ENCODE data around the gene NPB. TPM values are rescaled to one million over a fixed set of nuclear protein-coding genes. Genes with fewer than 3 reads are reported as not detected.

NPB gene
- total RNA-seq, 1 donor from 2014 or later = 0.58 TPM

DNA sequence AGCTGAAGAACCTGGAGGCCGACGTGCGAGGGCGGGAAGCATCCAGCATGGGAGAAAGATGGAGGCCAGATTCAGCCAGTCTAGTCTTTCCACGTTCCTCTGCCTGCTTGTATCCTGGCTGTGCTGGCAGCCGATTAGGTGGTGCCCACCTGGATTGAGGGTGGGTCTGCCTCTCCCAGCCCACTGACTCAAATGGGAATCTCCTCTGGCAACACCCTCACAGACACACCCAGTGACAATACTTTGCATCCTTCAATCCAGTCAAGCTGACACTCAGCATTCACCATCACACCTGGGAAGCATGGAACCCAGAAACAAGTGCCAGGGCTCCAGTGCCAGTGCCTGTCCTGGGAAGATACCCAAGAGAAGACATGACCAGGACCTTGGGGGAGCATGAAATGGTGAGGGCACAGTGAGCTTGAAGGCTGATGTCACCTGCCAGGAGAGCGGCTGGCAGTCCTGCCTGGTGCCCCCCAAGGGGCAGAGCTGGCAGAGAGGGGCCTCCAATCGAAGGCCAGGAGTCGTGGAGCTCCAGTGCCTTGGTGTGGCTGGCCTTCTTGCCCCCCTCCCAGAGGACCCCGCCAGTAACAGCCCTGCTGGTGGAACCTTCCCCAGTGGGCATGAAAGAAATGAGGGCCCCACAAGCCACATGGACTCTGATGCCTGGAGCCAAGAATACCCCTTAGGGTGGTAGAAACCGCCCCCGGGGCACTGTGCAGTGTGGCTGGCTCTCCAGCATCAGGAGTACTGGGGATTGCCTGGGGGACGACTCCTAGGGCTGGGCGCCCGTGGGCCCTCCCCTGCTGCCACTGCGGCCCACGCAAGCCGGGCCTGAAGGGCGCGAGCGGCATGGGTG, 643 bp upstream of the NPB start:
- peak overlapping the region; percentile 8 for H3K4me3 ChIP-seq (ENCODE audit: low read depth, low read length)
- no peak for DNase-seq (ENCODE audit: low read depth)
- TF ChIP-seq, protein P1, sequence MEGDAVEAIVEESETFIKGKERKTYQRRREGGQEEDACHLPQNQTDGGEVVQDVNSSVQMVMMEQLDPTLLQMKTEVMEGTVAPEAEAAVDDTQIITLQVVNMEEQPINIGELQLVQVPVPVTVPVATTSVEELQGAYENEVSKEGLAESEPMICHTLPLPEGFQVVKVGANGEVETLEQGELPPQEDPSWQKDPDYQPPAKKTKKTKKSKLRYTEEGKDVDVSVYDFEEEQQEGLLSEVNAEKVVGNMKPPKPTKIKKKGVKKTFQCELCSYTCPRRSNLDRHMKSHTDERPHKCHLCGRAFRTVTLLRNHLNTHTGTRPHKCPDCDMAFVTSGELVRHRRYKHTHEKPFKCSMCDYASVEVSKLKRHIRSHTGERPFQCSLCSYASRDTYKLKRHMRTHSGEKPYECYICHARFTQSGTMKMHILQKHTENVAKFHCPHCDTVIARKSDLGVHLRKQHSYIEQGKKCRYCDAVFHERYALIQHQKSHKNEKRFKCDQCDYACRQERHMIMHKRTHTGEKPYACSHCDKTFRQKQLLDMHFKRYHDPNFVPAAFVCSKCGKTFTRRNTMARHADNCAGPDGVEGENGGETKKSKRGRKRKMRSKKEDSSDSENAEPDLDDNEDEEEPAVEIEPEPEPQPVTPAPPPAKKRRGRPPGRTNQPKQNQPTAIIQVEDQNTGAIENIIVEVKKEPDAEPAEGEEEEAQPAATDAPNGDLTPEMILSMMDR (conservative IDR thresholded peaks at IDR 0.05; ENCODE audit: low read depth, low read length) = no peak

DNA sequence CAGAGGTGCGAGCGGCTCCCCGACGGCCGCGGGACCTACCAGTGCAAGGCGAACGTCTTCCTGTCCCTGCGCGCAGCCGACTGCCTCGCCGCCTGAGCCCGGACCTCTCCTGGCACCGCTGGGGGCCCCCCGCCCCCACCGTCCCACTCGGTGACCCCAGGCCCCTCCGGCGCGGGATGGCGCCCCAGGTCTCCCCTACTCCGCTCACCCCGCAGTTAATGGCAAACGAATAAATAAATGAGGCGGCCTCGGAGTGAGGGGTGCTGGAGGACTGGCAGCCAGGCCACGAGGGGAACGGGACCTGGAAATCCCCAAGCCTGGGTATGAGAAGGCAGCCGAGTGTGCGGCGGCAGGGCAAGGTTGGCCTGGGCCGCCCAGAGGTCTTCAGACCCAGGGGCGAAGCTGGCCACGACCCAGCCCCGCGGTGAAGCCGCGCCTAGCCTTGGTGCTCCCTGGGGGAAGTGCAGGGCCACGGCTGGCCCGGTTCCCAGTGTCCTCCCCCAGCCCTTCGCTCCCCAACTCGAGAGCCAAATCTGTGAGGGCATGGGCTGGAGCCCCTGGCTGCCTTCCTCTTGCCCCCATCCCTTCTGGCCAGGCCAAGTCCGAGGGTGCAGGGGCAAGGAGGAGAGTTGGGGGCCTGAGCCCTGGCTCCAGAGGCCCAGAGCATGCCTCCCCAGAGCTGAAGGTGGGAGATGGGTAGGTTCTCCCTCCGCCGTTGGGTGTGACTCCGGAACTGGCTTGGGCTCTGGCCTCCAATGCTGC, 796 bp downstream of the NPB start:
- TF ChIP-seq, protein P1 (conservative IDR thresholded peaks at IDR 0.05; ENCODE audit: low read depth, low read length) = no peak

DNA sequence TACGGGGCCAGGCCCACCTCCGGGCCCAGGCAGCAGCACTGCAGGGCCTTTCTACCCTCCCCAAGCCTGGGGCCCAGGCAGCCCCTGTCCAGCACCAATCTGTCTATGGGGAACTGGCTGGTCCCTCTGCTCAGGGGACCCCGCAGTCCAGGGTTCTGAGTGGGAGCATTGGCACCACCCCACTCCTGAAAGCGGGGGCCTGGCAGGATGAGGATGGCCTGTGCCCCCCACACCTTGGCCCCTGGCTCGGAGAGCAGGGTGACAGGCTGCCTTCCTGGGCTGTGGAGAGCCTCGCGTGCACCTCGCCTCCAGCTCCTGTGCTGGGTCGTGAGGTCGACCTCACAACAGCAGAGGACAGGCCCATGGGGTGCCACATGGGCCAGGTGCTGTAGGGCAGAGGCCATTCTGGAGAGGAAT, 1.4 kb downstream of the NPB start:
- H3K4me3 ChIP-seq (ENCODE audit: low read depth, low read length) = no peak overlapping the region
- DNase-seq (ENCODE audit: low read depth) = no peak
- TF ChIP-seq, protein P1 (conservative IDR thresholded peaks at IDR 0.05; ENCODE audit: low read depth, low read length) = no peak

More for the DNA sequence above, 796 bp downstream of the NPB start:
- H3K4me3 ChIP-seq (ENCODE audit: low read depth, low read length) = no peak overlapping the region
- DNase-seq (ENCODE audit: low read depth) = no peak

DNA sequence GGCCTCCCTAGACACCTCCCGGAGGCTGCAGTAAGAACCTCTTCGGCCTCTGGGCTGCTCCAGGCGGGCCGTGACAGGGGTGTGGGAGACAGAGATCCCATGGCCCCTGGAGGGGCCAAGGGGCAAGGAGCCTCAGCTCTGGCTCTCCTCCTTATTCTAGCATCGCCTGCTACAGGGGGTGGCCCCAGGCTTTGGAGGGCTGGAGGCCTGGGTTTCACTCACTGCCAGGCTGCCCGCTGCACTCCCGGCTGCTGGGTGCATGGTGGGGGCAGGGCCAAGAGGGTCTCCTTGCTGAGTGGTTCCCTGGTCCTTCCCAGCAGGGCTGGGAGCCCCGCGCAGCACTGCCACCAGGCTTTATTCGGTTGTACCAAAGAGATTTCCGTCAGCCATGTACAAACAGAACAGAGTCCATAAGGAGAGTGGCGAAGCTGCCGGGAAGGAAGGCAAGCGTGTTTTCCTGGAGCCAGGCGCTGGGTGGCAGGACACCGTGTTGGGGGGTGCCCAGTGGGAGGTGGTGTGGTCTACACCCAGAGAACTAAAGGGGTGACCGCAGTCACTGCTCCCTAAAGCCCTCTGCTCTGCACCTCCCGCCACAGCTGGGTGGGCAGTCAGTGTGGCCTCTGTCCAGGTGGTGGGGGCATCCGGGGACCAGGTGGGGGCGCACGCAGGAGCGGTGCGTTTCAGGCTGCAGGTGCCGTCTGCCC, 2.0 kb downstream of the NPB start:
- TF ChIP-seq, protein P1 (conservative IDR thresholded peaks at IDR 0.05; ENCODE audit: low read depth, low read length) = no peak
- H3K4me3 ChIP-seq (ENCODE audit: low read depth, low read length) = no peak overlapping the region
- no peak for DNase-seq (ENCODE audit: low read depth)

DNA sequence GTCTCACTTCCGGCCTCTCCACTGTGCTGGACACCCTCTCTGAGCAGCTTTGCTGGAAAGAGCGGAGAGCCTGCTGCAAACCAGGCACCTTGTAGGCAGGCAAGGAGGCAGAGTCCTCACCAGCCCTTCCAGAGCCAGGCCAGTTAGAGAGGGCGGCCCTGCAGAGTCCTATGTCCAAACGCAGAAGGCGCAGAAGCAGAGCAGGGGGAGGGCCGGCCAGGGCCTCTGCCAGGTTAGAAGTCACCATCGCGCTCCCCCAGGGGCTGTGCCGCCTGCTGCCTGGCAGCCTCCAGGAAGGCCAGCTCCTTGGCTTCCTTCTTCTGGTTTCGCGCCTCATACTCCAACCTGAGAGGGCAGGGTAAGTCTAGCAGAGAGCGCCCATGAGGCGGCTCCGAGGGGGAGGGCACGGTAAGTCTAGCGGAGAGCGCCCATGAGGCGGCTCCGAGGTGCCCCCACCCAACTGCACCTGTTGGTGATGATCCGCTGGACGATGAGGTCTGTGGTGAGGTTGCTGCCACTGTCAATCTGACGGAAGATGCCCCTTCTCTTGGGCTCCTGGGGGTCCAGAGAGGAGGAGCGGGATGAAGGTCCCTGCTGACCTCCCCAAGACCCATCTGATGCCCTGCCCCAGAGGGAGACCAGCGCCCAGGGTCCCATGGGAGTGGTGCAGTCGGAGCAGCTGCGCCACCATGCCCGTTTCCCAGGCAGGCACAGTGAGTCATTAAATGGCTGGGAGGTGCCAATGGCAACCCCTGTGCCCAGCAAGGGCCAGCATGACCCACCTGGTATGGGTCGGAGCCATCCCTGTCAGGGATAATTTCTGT, 2.8 kb downstream of the NPB start:
- no peak overlapping the region for H3K4me3 ChIP-seq (ENCODE audit: low read depth, low read length)
- TF ChIP-seq, protein P1 (conservative IDR thresholded peaks at IDR 0.05; ENCODE audit: low read depth, low read length) = no peak
- no peak for DNase-seq (ENCODE audit: low read depth)

DNA sequence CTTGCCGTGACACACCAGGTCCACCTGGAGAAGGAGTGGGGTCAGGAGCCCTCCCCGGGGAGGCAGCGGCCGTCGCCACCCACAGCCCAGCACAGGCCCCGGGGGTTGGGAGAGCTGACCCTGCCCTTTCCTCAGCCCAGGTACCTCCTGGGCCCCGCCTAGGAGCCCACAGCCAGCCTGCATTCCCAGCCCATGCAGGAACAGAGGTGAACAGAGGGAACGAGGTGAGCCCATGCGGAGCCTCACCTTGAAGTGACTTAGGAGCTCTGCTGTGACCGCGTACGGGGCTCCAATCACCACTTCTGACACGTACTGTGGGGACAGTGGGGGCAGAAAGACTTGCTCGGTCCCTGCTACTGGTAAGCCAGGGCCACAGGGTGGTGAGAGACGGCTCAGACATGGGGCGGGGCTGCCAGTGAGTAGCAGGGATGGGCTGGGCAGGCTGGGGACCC, 3.4 kb downstream of the NPB start:
- DNase-seq (ENCODE audit: low read depth) = no peak
- H3K4me3 ChIP-seq (ENCODE audit: low read depth, low read length) = no peak overlapping the region
- TF ChIP-seq, protein P1 (conservative IDR thresholded peaks at IDR 0.05; ENCODE audit: low read depth, low read length) = no peak

Measured in epithelial cell of proximal tubule (primary cell).